H1 (cell line): ENCODE data around the gene FIZ1. TPM values are rescaled to one million over a fixed set of nuclear protein-coding genes. Genes with fewer than 3 reads are reported as not detected.
A peak's percentile ranks its signal among the peaks of the same experiment; 100 is the strongest.

Experiments used
- CTCF ChIA-PET: fragments of 300-600 bp; sonication (Branson Sonifier 250); formaldehyde crosslinking; loops from one replicate; lab custom pipeline; 2021; ENCODE audit not compliant: partially characterized antibody; lab: Charles Lee
- POLR2A ChIA-PET: fragments of 300-600 bp; sonication (Branson Sonifier 250); formaldehyde crosslinking; loops from one replicate; lab custom pipeline; 2021; ENCODE audit warnings: inconsistent platforms; ENCODE audit not compliant: partially characterized antibody; lab: Charles Lee
- DNase-seq, 2 experiments: peaks; one replicate each; pipeline versions ENCODE4 v3.0.0 to v3.0.0-alpha.2; 2010 to 2022; ENCODE audit warnings: low spot score in 2 of 2, low read depth in 1 of 2, mixed read lengths in 1 of 2
- FAIRE-seq: peaks from 2 replicates; lab custom pipeline; 2011; peaks lifted over from hg19 to GRCh38; lab: Jason Lieb, UNC
- H2AFZ ChIP-seq: 2 replicates; pipeline ENCODE4 v1.8.1; 2012; ENCODE audit warnings: low read length, inconsistent platforms
- H2AK5ac ChIP-seq: 2 replicates; pipeline ENCODE4 v1.6.1; 2013; ENCODE audit warnings: low read depth, low read length
- H2BK120ac ChIP-seq: replicated peaks from 2 replicates; pipeline ENCODE3; 2013; ENCODE audit warnings: low read depth, low read length, inconsistent platforms
- H2BK12ac ChIP-seq: 2 replicates; pipeline ENCODE4 v1.6.1; 2013; ENCODE audit warnings: low read depth, low read length
- H2BK15ac ChIP-seq: 2 replicates; pipeline ENCODE4 v1.6.1; 2013; ENCODE audit warnings: low read length
- H2BK20ac ChIP-seq: 2 replicates; pipeline ENCODE4 v1.6.1; 2013; ENCODE audit warnings: low read length
- H2BK5ac ChIP-seq: 2 replicates; pipeline ENCODE4 v1.6.1; 2013; ENCODE audit warnings: low read depth, low read length
- H3K14ac ChIP-seq: 2 replicates; pipeline ENCODE4 v1.6.1; 2013; ENCODE audit warnings: inconsistent platforms; ENCODE audit not compliant: insufficient read length
- H3K18ac ChIP-seq: 2 replicates; pipeline ENCODE4 v1.6.1; 2013; ENCODE audit warnings: low read length; ENCODE audit errors: extremely low read depth
- H3K23ac ChIP-seq: 2 replicates; pipeline ENCODE4 v1.6.1; 2013; ENCODE audit warnings: inconsistent platforms; ENCODE audit not compliant: insufficient read length
- H3K23me2 ChIP-seq: 2 replicates; pipeline ENCODE4 v1.6.1; 2013; ENCODE audit warnings: low read depth, low read length
- H3K27ac ChIP-seq: 2 replicates; pipeline ENCODE4 v1.6.1; 2011; ENCODE audit warnings: low read depth, low read length, inconsistent platforms
- H3K27me3 ChIP-seq, 4 experiments: replicated peaks in 1 of 4; 1 replicate in 1 of 4; 2 replicates in 3 of 4; pipeline versions ENCODE4 v1.6.1 to v1.8.1; 2011 to 2013; ENCODE audit warnings: low read length in 3 of 4, mild to moderate bottlenecking in 3 of 4, inconsistent platforms in 2 of 4, mixed read lengths in 2 of 4, moderate library complexity in 1 of 4; ENCODE audit not compliant: control insufficient read depth in 3 of 4, insufficient read depth in 3 of 4; ENCODE audit errors: extremely low read depth in 1 of 4
- H3K36me3 ChIP-seq, 4 experiments: 2 replicates each; pipeline versions ENCODE4 v1.6.1 to v1.8.1; 2011 to 2013; ENCODE audit warnings: mild to moderate bottlenecking in 4 of 4, low read length in 3 of 4, moderate library complexity in 2 of 4, control low read depth in 1 of 4, inconsistent platforms in 1 of 4; ENCODE audit not compliant: insufficient read depth in 4 of 4, control insufficient read depth in 2 of 4
- H3K4ac ChIP-seq: replicated peaks from 2 replicates; pipeline ENCODE3; 2013; ENCODE audit warnings: low read length, low read depth, mixed read lengths, inconsistent platforms; ENCODE audit not compliant: insufficient read length
- H3K4me1 ChIP-seq, 4 experiments: replicated peaks in 1 of 4; 1 replicate in 1 of 4; 2 replicates in 3 of 4; pipeline versions ENCODE4 v1.6.1 to v1.8.1; 2011 to 2013; ENCODE audit warnings: low read length in 3 of 4, inconsistent platforms in 2 of 4, mixed read lengths in 1 of 4; ENCODE audit not compliant: insufficient read depth in 4 of 4, control insufficient read depth in 3 of 4
- H3K4me2 ChIP-seq, 2 experiments: 2 replicates each; pipeline versions ENCODE4 v1.6.1 to v1.8.1; 2011 to 2013; ENCODE audit warnings: low read depth in 2 of 2, low read length in 2 of 2, control low read depth in 1 of 2, inconsistent platforms in 1 of 2, mild to moderate bottlenecking in 1 of 2; ENCODE audit not compliant: insufficient read depth in 1 of 2
- H3K4me3 ChIP-seq, 4 experiments: fragments of 200-600, 300-600 bp in 1 of 4; sonication (generic), shearing (Covaris generic), sonication (Bioruptor Twin) in 1 of 4; 2 replicates each; pipeline versions ENCODE4 v1.5.1 to v1.8.1; 2011 to 2016; ENCODE audit warnings: low read length in 4 of 4, low read depth in 3 of 4, control low read depth in 2 of 4, inconsistent platforms in 2 of 4, mild to moderate bottlenecking in 2 of 4, mixed read lengths in 1 of 4, moderate library complexity in 1 of 4; ENCODE audit not compliant: insufficient read depth in 2 of 4; ENCODE audit errors: extremely low read depth in 1 of 4
- H3K56ac ChIP-seq: replicated peaks from 2 replicates; pipeline ENCODE3; 2013; ENCODE audit warnings: low read depth, mild to moderate bottlenecking, mixed read lengths, low read length, inconsistent platforms; ENCODE audit not compliant: insufficient read length
- H3K79me1 ChIP-seq: 2 replicates; pipeline ENCODE4 v1.6.1; 2013; ENCODE audit warnings: low read depth, low read length, control low read depth
- H3K79me2 ChIP-seq, 2 experiments: 2 replicates each; pipeline versions ENCODE4 v1.6.1 to v1.8.1; 2012 to 2013; ENCODE audit warnings: low read length in 2 of 2, mild to moderate bottlenecking in 2 of 2, inconsistent platforms in 1 of 2; ENCODE audit not compliant: insufficient read depth in 2 of 2, control insufficient read depth in 1 of 2
- H3K9ac ChIP-seq, 4 experiments: replicated peaks in 1 of 4; 1 replicate in 1 of 4; 2 replicates in 3 of 4; pipeline versions ENCODE4 v1.6.1 to v1.8.1; 2011 to 2013; ENCODE audit warnings: low read depth in 3 of 4, low read length in 3 of 4, control low read depth in 2 of 4, mild to moderate bottlenecking in 2 of 4, moderate library complexity in 2 of 4, inconsistent platforms in 1 of 4; ENCODE audit errors: extremely low read depth in 1 of 4
- H3K9me3 ChIP-seq, 2 experiments: 2 replicates each; pipeline versions ENCODE4 v1.6.1 to v1.8.1; 2012 to 2013; ENCODE audit warnings: mild to moderate bottlenecking in 2 of 2, moderate library complexity in 2 of 2, control low read depth in 1 of 2, inconsistent platforms in 1 of 2, low read depth in 1 of 2, low read length in 1 of 2, mixed read lengths in 1 of 2; ENCODE audit not compliant: insufficient read depth in 2 of 2
- H4K20me1 ChIP-seq, 2 experiments: replicated peaks in 1 of 2; 2 replicates each; pipeline versions ENCODE3 to v1.8.1; 2011 to 2013; ENCODE audit warnings: inconsistent platforms in 2 of 2, low read length in 2 of 2, mild to moderate bottlenecking in 1 of 2; ENCODE audit not compliant: insufficient read depth in 2 of 2, control insufficient read depth in 1 of 2
- H4K5ac ChIP-seq: 2 replicates; pipeline ENCODE4 v1.6.1; 2013; ENCODE audit warnings: low read length, low read depth, mixed read lengths, inconsistent platforms; ENCODE audit not compliant: insufficient read length
- H4K8ac ChIP-seq: 2 replicates; pipeline ENCODE4 v1.8.0; 2013; ENCODE audit warnings: mild to moderate bottlenecking, moderate library complexity, low read length, inconsistent platforms; ENCODE audit not compliant: insufficient read depth; ENCODE audit errors: extremely low read depth
- H4K91ac ChIP-seq: replicated peaks from 2 replicates; pipeline ENCODE3; 2013; ENCODE audit warnings: low read length, mixed read lengths, inconsistent platforms; ENCODE audit not compliant: insufficient read length
- BACH1 ChIP-seq: IDR thresholded peaks from 2 replicates; pipeline ENCODE4 v1.6.1; 2012; ENCODE audit warnings: low read length, improper control_type of control experiment
- BRCA1 ChIP-seq: IDR thresholded peaks from 2 replicates; pipeline ENCODE4 v1.6.1; 2012; ENCODE audit warnings: low read depth, low read length, improper control_type of control experiment
- CTBP2 ChIP-seq: IDR thresholded peaks from 2 replicates; pipeline ENCODE4 v1.7.0; 2011; ENCODE audit warnings: borderline replicate concordance, mild to moderate bottlenecking, moderate library complexity, mixed read lengths, low read length; ENCODE audit not compliant: insufficient read depth, insufficient read length
- EGR1 ChIP-seq: IDR thresholded peaks from 2 replicates; pipeline ENCODE4 v1.6.1; 2011; ENCODE audit warnings: low read depth, low read length, borderline replicate concordance
- HDAC2 ChIP-seq, 2 experiments: fragments of 300-600 bp in 1 of 2; sonication (generic) in 1 of 2; IDR thresholded peaks; 2 replicates each; pipeline ENCODE4 v1.6.1; 2011 to 2012; ENCODE audit warnings: low read depth in 2 of 2, low read length in 2 of 2, mild to moderate bottlenecking in 2 of 2, moderate library complexity in 2 of 2, borderline replicate concordance in 1 of 2, inconsistent platforms in 1 of 2
- RXRA ChIP-seq: IDR thresholded peaks from 2 replicates; pipeline ENCODE4 v1.6.1; 2011; ENCODE audit warnings: low read depth, mild to moderate bottlenecking, low read length, moderate library complexity; ENCODE audit not compliant: insufficient read depth
- SAP30 ChIP-seq: fragments of 300-600 bp; sonication (generic); IDR thresholded peaks from 2 replicates; pipeline ENCODE4 v1.7.1; 2012; ENCODE audit warnings: low read length, moderate library complexity, mild to moderate bottlenecking, inconsistent platforms; ENCODE audit not compliant: insufficient read depth, insufficient replicate concordance
- SP1 ChIP-seq: IDR thresholded peaks from 2 replicates; pipeline ENCODE4 v1.6.1; 2011; ENCODE audit warnings: low read depth, low read length
- SP2 ChIP-seq: IDR thresholded peaks from 2 replicates; pipeline ENCODE4 v1.6.1; 2012; ENCODE audit warnings: mild to moderate bottlenecking, low read length, inconsistent platforms
- SP4 ChIP-seq: IDR thresholded peaks from 2 replicates; pipeline ENCODE4 v1.6.1; 2012; ENCODE audit warnings: low read length, inconsistent platforms
- WGBS, 2 experiments: shearing (Covaris generic) in 1 of 2; methylation state at CpG; one replicate each; pipeline versions ENCODE4 v1.1.6 to v1.1.7; 2013 to 2015; ENCODE audit warnings: low lambda C conversion rate in 2 of 2, mixed read lengths in 2 of 2, inconsistent platforms in 1 of 2, low coverage in 1 of 2, missing lambda C conversion rate in 1 of 2; ENCODE audit not compliant: insufficient replicate concordance in 2 of 2, insufficient coverage in 1 of 2, insufficient read length in 1 of 2; ENCODE audit errors: extremely low coverage in 1 of 2, missing lambda C conversion rate in 1 of 2; 5-methylcytosine and 5-hydroxymethylcytosine counted together
- polyA plus RNA-seq, 7 experiments: library from polyadenylated mRNA; depleted of rRNA in 3 of 7; stranded (reverse) in 5 of 7; unstranded in 2 of 7; fragments of >200 nt in 5 of 7; fragments of 200-250 nt in 2 of 7; gene quantifications; 1 replicate in 5 of 7; 2 replicates in 1 of 7; 4 replicates in 1 of 7; pipeline versions ENCODE4 v1.2.1 to v1.2.3, GENCODE V29; 2011 to 2013; ENCODE audit warnings: missing spikeins in 2 of 7, mixed read lengths in 2 of 7
- total RNA-seq: library from RNA; stranded (reverse); fragmentation: NEBNext Ultra II Directional; extraction: Animal tissue kit (Norgen Biotek cat#: 25700); gene quantifications from 2 replicates; pipeline ENCODE4 v1.2.1, GENCODE V29; 2021
- TF ChIP-seq, protein P1 (sequence below): IDR thresholded peaks from 2 replicates; pipeline ENCODE4 v1.6.1; 2012; ENCODE audit warnings: inconsistent platforms
- TF ChIP-seq, protein P2 (sequence below): IDR thresholded peaks from 2 replicates; pipeline ENCODE4 v1.6.1; 2011; ENCODE audit warnings: low read length, improper control_type of control experiment

Gene FIZ1
- total and polyA plus RNA-seq, 2 of the 8 experiments (the other 6 are each of a cell fraction or from before 2014, with no cell fraction given) = 9.1 to 18.5 TPM

DNA sequence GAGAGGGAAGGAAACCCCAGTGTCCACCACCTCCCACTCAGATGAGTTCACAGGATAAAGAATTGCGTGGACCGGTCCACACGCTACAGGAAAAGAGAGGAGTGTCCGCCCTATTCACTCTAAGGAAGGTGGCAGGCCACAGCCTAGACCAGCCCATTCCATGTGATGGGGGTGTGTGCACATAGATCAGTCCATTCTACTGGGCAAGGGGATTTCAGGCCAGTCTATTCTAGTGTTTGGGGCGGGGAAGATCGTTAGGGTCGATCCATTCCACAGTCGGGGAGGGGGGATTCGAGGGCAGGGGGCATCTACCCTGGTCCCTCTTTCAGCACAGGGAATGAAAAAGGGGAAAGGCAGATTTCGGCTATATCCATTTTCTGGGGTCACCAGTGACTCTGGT lies 7.8 kb downstream of the FIZ1 start:
- H3K14ac ChIP-seq = no peak overlapping the region
- CTCF ChIA-PET = no interaction called here
- FAIRE-seq (peak; percentile 36), DNase-seq (peak in 1 of 2 experiments; percentile 47)
- H2BK15ac ChIP-seq = no peak overlapping the region
- H3K9ac ChIP-seq = no peak overlapping the region
- no peak overlapping the region for H3K56ac ChIP-seq
- no peak overlapping the region for H3K23ac ChIP-seq
- no peak overlapping the region for H2BK120ac ChIP-seq
- H2AFZ ChIP-seq = no peak overlapping the region
- peaks cover 4% of the 10 kb centered on the region for H3K23me2 ChIP-seq
- no peak overlapping the region for H4K5ac ChIP-seq
- H3K18ac ChIP-seq = no peak overlapping the region; the same call in 1 of the 2 replicates
- peak overlapping the region in 1 of 2 experiments; percentile 74; a peak in 2 of 4 replicates for H3K4me2 ChIP-seq
- no peaks in the 10 kb centered on the region for H3K79me2 ChIP-seq
- no peaks in the 10 kb centered on the region for H3K9me3 ChIP-seq
- POLR2A ChIA-PET = interaction anchor here (1.0 to 2.7 kb wide), 3 partner anchors 13 to 45 kb away, joined by 3 to 18 read pairs (median 3); partner anchors contain the start of gene ZNF865
- peaks cover 0 to 10% (median 8%) of the 10 kb centered on the region in 4 experiments; a peak in 3 of 8 replicates for H3K36me3 ChIP-seq
- H3K79me1 ChIP-seq = no peaks in the 10 kb centered on the region; the same call in 1 of the 2 replicates
- peaks cover 0 to 2% of the 10 kb centered on the region in 2 experiments for H4K20me1 ChIP-seq
- no peak overlapping the region for H3K4me3 ChIP-seq
- H2BK5ac ChIP-seq = no peak overlapping the region
- H2AK5ac ChIP-seq = 0 out of 2 replicates have a peak overlapping the region, but pooled peaks have one; percentile 65
- no peak overlapping the region for H2BK12ac ChIP-seq
- no peak overlapping the region for H3K27ac ChIP-seq
- no peak overlapping the region for H4K91ac ChIP-seq
- no peak overlapping the region for H2BK20ac ChIP-seq
- no peak overlapping the region for H4K8ac ChIP-seq
- 82% methylated on average over 10 of the region's 10 CpGs; no CpG with 5 or more reads in 1 of the 2 experiments for WGBS, 2 experiments
- peaks cover 0 to 2% (median 0%) of the 10 kb centered on the region in 4 experiments; a peak in 2 of 7 replicates for H3K27me3 ChIP-seq
- H3K4ac ChIP-seq = no peak overlapping the region
- peaks cover 0 to 8% (median 4%) of the 10 kb centered on the region in 4 experiments; a peak in 4 of 7 replicates for H3K4me1 ChIP-seq
- TF ChIP-seq SP1 = 0 out of 2 replicates have a peak, but pooled peaks have one; percentile 54
- TF ChIP-seq CTBP2 = no peak
- no peak for TF ChIP-seq SAP30
- no peak for TF ChIP-seq SP4
- TF ChIP-seq BRCA1 = no peak
- TF ChIP-seq, protein P1, sequence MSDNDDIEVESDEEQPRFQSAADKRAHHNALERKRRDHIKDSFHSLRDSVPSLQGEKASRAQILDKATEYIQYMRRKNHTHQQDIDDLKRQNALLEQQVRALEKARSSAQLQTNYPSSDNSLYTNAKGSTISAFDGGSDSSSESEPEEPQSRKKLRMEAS = peak; percentile 35; the same call in 1 of the 2 replicates
- no peak for TF ChIP-seq HDAC2 (IDR thresholded peaks at IDR 0.05; ENCODE audit: borderline replicate concordance in 1 of 2, low read depth in 2 of 2, low read length in 2 of 2)
- TF ChIP-seq, protein P2, sequence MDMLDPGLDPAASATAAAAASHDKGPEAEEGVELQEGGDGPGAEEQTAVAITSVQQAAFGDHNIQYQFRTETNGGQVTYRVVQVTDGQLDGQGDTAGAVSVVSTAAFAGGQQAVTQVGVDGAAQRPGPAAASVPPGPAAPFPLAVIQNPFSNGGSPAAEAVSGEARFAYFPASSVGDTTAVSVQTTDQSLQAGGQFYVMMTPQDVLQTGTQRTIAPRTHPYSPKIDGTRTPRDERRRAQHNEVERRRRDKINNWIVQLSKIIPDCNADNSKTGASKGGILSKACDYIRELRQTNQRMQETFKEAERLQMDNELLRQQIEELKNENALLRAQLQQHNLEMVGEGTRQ = no peak
- no peak for TF ChIP-seq EGR1
- no peak for TF ChIP-seq BACH1
- TF ChIP-seq RXRA = no peak
- TF ChIP-seq SP2 = no peak
